Esophagus muscularis mucosa (tissue), 4 donors: ENCODE measurements around the gene DCHS1. TPM values are rescaled to one million over a fixed set of nuclear protein-coding genes. Genes with fewer than 3 reads are reported as not detected.

Experiments
- DNase-seq: peaks from one replicate; pipeline ENCODE4 v3.0.0-alpha.2; 2017; ENCODE audit errors: extremely low spot score
- H3K27ac ChIP-seq, 4 donors: fragments of 200-600 bp; sonication (generic); replicated peaks in 1 of 4; 1 replicate in 3 of 4; 2 replicates in 1 of 4; pipeline ENCODE4 v1.5.1; 2016 to 2019; ENCODE audit warnings: mild to moderate bottlenecking in 1 of 4
- H3K27me3 ChIP-seq, 4 donors: fragments of 200-600 bp; sonication (generic); one replicate each; pipeline versions ENCODE4 v1.5.1 to v1.6.0; 2016 to 2019
- H3K36me3 ChIP-seq, 4 donors: fragments of 200-600 bp; sonication (generic); one replicate each; pipeline ENCODE4 v1.5.1; 2016 to 2019
- H3K4me1 ChIP-seq, 4 donors: fragments of 200-600 bp; sonication (generic); one replicate each; pipeline ENCODE4 v1.5.1; 2016 to 2019
- H3K4me3 ChIP-seq, 4 donors: fragments of 200-600 bp; sonication (generic); 1 replicate in 2 of 4; 2 replicates in 2 of 4; pipeline ENCODE4 v1.5.1; 2016 to 2019; ENCODE audit warnings: mild to moderate bottlenecking in 4 of 4, moderate library complexity in 1 of 4
- H3K9me3 ChIP-seq, 4 donors: fragments of 200-600 bp; sonication (generic); 1 replicate in 3 of 4; 2 replicates in 1 of 4; pipeline ENCODE4 v1.5.1; 2016 to 2019
- CTCF ChIP-seq, 3 experiments: fragments of 200-600 bp in 2 of 3; fragments of 450-650 bp in 1 of 3; sonication (generic) in 2 of 3; IDR thresholded peaks; one replicate each; pipeline ENCODE4 v1.5.1; 2017 to 2019; ENCODE audit warnings: antibody characterized with exemption in 3 of 3, mild to moderate bottlenecking in 2 of 3, moderate library complexity in 1 of 3
- EP300 ChIP-seq: sonication (generic); formaldehyde crosslinking; IDR thresholded peaks from one replicate; pipeline ENCODE4 v1.6.1; 2017; ENCODE audit warnings: antibody characterized with exemption
- POLR2A ChIP-seq: fragments of 450-650 bp; IDR thresholded peaks from one replicate; pipeline ENCODE4 v1.6.1; 2017; ENCODE audit warnings: antibody characterized with exemption, moderate library complexity, mild to moderate bottlenecking, low read depth
- POLR2AphosphoS5 ChIP-seq, 2 donors: sonication (generic); formaldehyde crosslinking; IDR thresholded peaks; one replicate each; pipeline ENCODE4 v1.6.1; 2017; ENCODE audit warnings: antibody characterized with exemption in 2 of 2
- WGBS: methylation state at CpG from one replicate; pipeline ENCODE4 v1.1.5; 2018; 5-methylcytosine and 5-hydroxymethylcytosine counted together
- intact Hi-C: fragments of 100-400 bp; cut with DNase I; formaldehyde crosslinking; loops from one replicate; pipeline ENCODE4 v1.15.1; 2023
- total RNA-seq, 4 donors: library from RNA; depleted of rRNA; stranded (reverse); fragments of >200 nt; gene quantifications; one replicate each; pipeline versions ENCODE4 v1.1.0 to v1.2.1, GENCODE V29; 2016

The DCHS1 gene
- total RNA-seq, 4 donors from 2014 or later: 27.0 to 60.9 (median 34.0) TPM

- DNase-seq: no peak
- WGBS: 89% methylated on average over 10 of the region's 11 CpGs
- Histone ChIP-seq H3K9me3 (no peaks in the 10 kb centered on the region), H3K4me3 (no peak overlapping the region), H3K36me3 (peaks cover 20 to 72% (median 63%) of the 10 kb centered on the region in 4 donors), H3K27me3 (no peaks in the 10 kb centered on the region), H3K27ac (no peak overlapping the region), H3K4me1 (peaks cover 21 to 37% (median 28%) of the 10 kb centered on the region in 4 donors)
- no peak for TF ChIP-seq EP300
- TF ChIP-seq POLR2A: no peak
- TF ChIP-seq CTCF (IDR thresholded peaks at IDR 0.05): no peak
- TF ChIP-seq POLR2AphosphoS5 (IDR thresholded peaks at IDR 0.05): no peak
- intact Hi-C loops: no loop called here
Measured at GRCh38 chr11:6631361-6631890, 24.2 kb downstream of the DCHS1 start.

DNA sequence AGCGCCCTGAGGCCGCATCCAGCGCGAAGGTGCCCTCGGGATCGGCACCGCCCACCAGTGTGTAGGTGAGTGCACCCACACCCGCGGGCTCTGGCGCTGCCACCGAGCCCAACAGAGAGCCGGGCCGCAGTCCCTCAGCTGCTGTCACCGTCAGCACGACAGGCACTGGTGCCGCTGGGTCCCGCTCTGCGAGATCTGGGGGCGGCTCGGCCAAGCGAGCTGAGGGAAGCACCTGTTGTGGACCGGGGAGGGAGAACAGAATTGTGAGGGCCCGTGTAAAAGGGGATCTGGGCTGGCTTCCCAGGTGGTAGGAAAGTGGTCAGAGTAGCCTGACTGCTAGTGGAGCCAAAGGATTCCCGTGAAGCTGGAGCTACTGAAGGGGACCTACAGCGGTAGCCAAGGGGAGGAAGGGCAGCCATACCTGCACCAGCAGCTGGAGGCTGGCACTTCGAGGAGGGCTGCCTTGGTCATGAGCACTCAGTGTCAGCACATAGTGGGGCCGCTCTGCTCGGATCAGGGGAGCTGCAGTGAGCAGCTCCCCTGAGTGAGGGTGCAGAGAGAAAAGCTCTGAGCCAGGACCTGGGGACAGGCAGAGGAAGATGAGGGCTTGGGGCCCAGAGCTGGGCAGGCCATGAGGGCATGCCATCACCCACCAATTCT, 24.8 kb downstream of the DCHS1 start:
- H3K36me3 ChIP-seq: peaks cover 20 to 78% (median 68%) of the 10 kb centered on the region in 4 donors
- H3K4me3 ChIP-seq: no peak overlapping the region
- H3K27me3 ChIP-seq: no peaks in the 10 kb centered on the region
- no peak overlapping the region for H3K27ac ChIP-seq
- H3K9me3 ChIP-seq: no peaks in the 10 kb centered on the region
- TF ChIP-seq POLR2A (no peak), POLR2AphosphoS5 (IDR thresholded peaks at IDR 0.05) (no peak), CTCF (IDR thresholded peaks at IDR 0.05) (no peak), EP300 (no peak)
- peaks cover 14 to 30% (median 22%) of the 10 kb centered on the region in 4 donors for H3K4me1 ChIP-seq
- no peak for DNase-seq
- WGBS: 81% methylated on average over 26 of the region's 28 CpGs
- intact Hi-C loops: no loop called here

DNA sequence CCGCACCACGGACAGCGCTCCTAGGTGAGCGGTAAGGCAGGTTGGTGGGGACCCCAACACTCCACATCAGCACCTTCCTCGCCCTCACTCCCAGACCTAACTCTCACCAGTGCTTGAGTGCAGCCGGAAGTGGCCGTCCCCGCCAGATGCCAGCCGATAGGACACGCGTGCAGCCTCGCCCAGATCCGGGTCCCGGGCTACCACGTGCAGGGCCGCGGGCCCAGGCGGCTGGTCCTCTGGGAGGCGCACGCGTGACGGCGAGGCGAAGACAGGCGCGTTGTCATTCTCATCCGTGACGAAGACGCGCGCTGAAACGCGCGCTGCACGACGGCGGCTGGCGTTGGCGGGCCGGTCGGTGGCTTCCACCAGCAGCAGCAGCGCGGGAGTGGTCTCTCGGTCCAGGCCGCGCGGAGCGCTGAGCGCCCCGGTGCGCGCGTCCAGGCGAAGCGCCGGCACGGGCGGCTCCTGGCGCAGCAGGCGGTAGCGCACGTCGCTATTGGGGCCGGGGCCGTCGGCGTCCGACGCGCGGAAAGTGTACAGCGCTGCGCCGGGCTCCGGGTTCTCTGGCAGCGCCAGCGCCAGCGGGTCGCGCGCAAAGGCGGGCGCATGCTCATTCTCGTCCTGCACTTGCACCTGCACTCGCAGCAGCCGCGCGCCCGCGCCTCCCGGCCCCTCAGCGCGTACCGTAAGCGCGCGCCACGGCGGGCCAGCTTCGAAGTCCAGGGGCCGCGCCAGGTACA, 25.5 kb downstream of the DCHS1 start:
- intact Hi-C loops: no loop called here
- Histone ChIP-seq H3K36me3 (peaks cover 20 to 85% (median 74%) of the 10 kb centered on the region in 4 donors), H3K9me3 (no peaks in the 10 kb centered on the region), H3K27me3 (no peaks in the 10 kb centered on the region), H3K4me3 (no peak overlapping the region), H3K27ac (no peak overlapping the region), H3K4me1 (peaks cover 7 to 23% (median 15%) of the 10 kb centered on the region in 4 donors)
- WGBS: 85% methylated on average over 28 of the region's 102 CpGs
- no peak for TF ChIP-seq EP300
- TF ChIP-seq CTCF (IDR thresholded peaks at IDR 0.05): no peak
- no peak for TF ChIP-seq POLR2AphosphoS5 (IDR thresholded peaks at IDR 0.05)
- no peak for TF ChIP-seq POLR2A
- no peak for DNase-seq

GRCh38 chr11:6629573-6629891, 26.1 kb downstream of the DCHS1 start:
- H3K4me1 ChIP-seq: peaks cover 2 to 18% (median 10%) of the 10 kb centered on the region in 4 donors
- no peak overlapping the region for H3K27ac ChIP-seq
- WGBS: 93% methylated on average over 19 of the region's 24 CpGs
- no peak for DNase-seq
- peaks cover 20 to 91% (median 79%) of the 10 kb centered on the region in 4 donors for H3K36me3 ChIP-seq
- no peaks in the 10 kb centered on the region for H3K9me3 ChIP-seq
- H3K27me3 ChIP-seq: no peaks in the 10 kb centered on the region
- H3K4me3 ChIP-seq: no peak overlapping the region
- TF ChIP-seq EP300 (no peak), CTCF (IDR thresholded peaks at IDR 0.05) (no peak)
- intact Hi-C loops: no loop called here
